IMR-90 (cell line): ENCODE measurements around the gene PHC3. TPM values are rescaled to one million over a fixed set of nuclear protein-coding genes. Genes with fewer than 3 reads are reported as not detected.

Experiments used
- ATAC-seq: fragments of 200-7000 bp; cut with Tn5 transposase; 2 replicates; pipeline ENCODE4 v1.9.1; 2020; ENCODE audit warnings: low read depth, mild to moderate bottlenecking, moderate library complexity
- BruUV-seq: library from RNA; stranded (reverse); fragments of 400-500 nt; replicated peaks from 2 replicates; lab custom pipeline; 2021; lab: Mats Ljungman, UMichigan
- CTCF ChIA-PET: fragments of 300-600 bp; formaldehyde crosslinking; extraction: SDS; loops from one replicate; lab custom pipeline; 2021; ENCODE audit warnings: antibody characterized with exemption; lab: Yijun Ruan, JAX
- POLR2A ChIA-PET: fragments of 300-600 bp; sonication (Branson Sonifier 250); formaldehyde crosslinking; loops from one replicate; lab custom pipeline; 2022; ENCODE audit warnings: antibody characterized with exemption; ENCODE audit not compliant: unreplicated experiment; lab: Charles Lee
- DNase-seq: peaks from one replicate; pipeline ENCODE4 v3.0.0; 2013
- H2AFZ ChIP-seq: replicated peaks from 2 replicates; pipeline ENCODE3; 2013; ENCODE audit warnings: low read length, mild to moderate bottlenecking; ENCODE audit not compliant: poor library complexity
- H2AK5ac ChIP-seq: 2 replicates; pipeline ENCODE4 v1.6.1; 2013; ENCODE audit warnings: low read depth, low read length, inconsistent platforms
- H2AK9ac ChIP-seq: replicated peaks from 2 replicates; pipeline ENCODE3; 2013; ENCODE audit warnings: mild to moderate bottlenecking, low read depth, low read length, moderate library complexity; ENCODE audit not compliant: poor library complexity
- H2BK120ac ChIP-seq: 2 replicates; pipeline ENCODE4 v1.6.1; 2013; ENCODE audit warnings: low read depth, low read length, inconsistent platforms
- H2BK15ac ChIP-seq: 3 replicates; pipeline ENCODE4 v1.6.1; 2013; ENCODE audit warnings: low read depth, low read length, inconsistent platforms
- H2BK20ac ChIP-seq: 2 replicates; pipeline ENCODE4 v1.6.1; 2013; ENCODE audit warnings: low read depth, mild to moderate bottlenecking, inconsistent platforms, low read length, moderate library complexity
- H2BK5ac ChIP-seq: 2 replicates; pipeline ENCODE4 v1.6.1; 2013; ENCODE audit warnings: mild to moderate bottlenecking, low read depth, low read length, inconsistent platforms; ENCODE audit not compliant: poor library complexity, severe bottlenecking
- H3K14ac ChIP-seq: replicated peaks from 2 replicates; pipeline ENCODE4 v1.6.1; 2013; ENCODE audit warnings: low read depth, low read length, inconsistent platforms
- H3K18ac ChIP-seq: 2 replicates; pipeline ENCODE4 v1.6.1; 2013; ENCODE audit warnings: low read depth, low read length, control low read depth
- H3K23ac ChIP-seq: 2 replicates; pipeline ENCODE4 v1.6.1; 2013; ENCODE audit warnings: low read depth, low read length, inconsistent platforms
- H3K27ac ChIP-seq: 2 replicates; pipeline ENCODE4 v1.5.1; 2013; ENCODE audit warnings: mild to moderate bottlenecking, control low read depth, low read length; ENCODE audit not compliant: insufficient read depth
- H3K27me3 ChIP-seq: 2 replicates; pipeline ENCODE4 v1.6.1; 2013; ENCODE audit warnings: low read length; ENCODE audit not compliant: control insufficient read depth, insufficient read depth
- H3K36me3 ChIP-seq: 2 replicates; pipeline ENCODE4 v1.6.1; 2013; ENCODE audit warnings: low read length, mixed read lengths; ENCODE audit not compliant: control insufficient read depth, insufficient read depth
- H3K4ac ChIP-seq: 2 replicates; pipeline ENCODE4 v1.6.1; 2013; ENCODE audit warnings: low read depth, low read length, inconsistent platforms
- H3K4me1 ChIP-seq: 2 replicates; pipeline ENCODE4 v1.6.1; 2013; ENCODE audit warnings: low read length, mixed read lengths; ENCODE audit not compliant: control insufficient read depth, insufficient read depth
- H3K4me2 ChIP-seq: 2 replicates; pipeline ENCODE4 v1.6.1; 2013; ENCODE audit warnings: low read depth, mild to moderate bottlenecking, control low read depth, low read length, moderate library complexity
- H3K4me3 ChIP-seq: 2 replicates; pipeline ENCODE4 v1.5.1; 2013; ENCODE audit warnings: low read depth, mild to moderate bottlenecking, control low read depth, low read length, moderate library complexity; ENCODE audit not compliant: insufficient read depth
- H3K56ac ChIP-seq: 2 replicates; pipeline ENCODE4 v1.6.1; 2013; ENCODE audit warnings: low read length, inconsistent platforms; ENCODE audit not compliant: insufficient read depth; ENCODE audit errors: extremely low read depth
- H3K79me1 ChIP-seq, 2 experiments: 2 replicates each; pipeline ENCODE4 v1.6.1; 2013; ENCODE audit warnings: low read length in 2 of 2, inconsistent platforms in 1 of 2, low read depth in 1 of 2
- H3K9ac ChIP-seq: 2 replicates; pipeline ENCODE4 v1.6.1; 2013; ENCODE audit warnings: low read depth, low read length, control low read depth
- H3K9me1 ChIP-seq: 2 replicates; pipeline ENCODE4 v1.6.1; 2013; ENCODE audit warnings: low read length, inconsistent platforms; ENCODE audit not compliant: insufficient read depth
- H3K9me3 ChIP-seq: 2 replicates; pipeline ENCODE4 v1.6.1; 2013; ENCODE audit warnings: low read length; ENCODE audit not compliant: control insufficient read depth, insufficient read depth
- H4K20me1 ChIP-seq: 2 replicates; pipeline ENCODE4 v1.6.1; 2013; ENCODE audit warnings: low read length, inconsistent platforms; ENCODE audit not compliant: insufficient read depth
- H4K5ac ChIP-seq: 2 replicates; pipeline ENCODE4 v1.6.1; 2013; ENCODE audit warnings: mild to moderate bottlenecking, low read depth, low read length, control low read depth
- H4K8ac ChIP-seq, 2 experiments: 2 replicates each; pipeline ENCODE4 v1.6.1; 2013; ENCODE audit warnings: low read depth in 2 of 2, low read length in 2 of 2, control low read depth in 1 of 2, inconsistent platforms in 1 of 2
- H4K91ac ChIP-seq: 2 replicates; pipeline ENCODE4 v1.6.1; 2013; ENCODE audit warnings: low read depth, low read length, inconsistent platforms; ENCODE audit not compliant: insufficient read depth
- CEBPB ChIP-seq: IDR thresholded peaks from 2 replicates; pipeline ENCODE4 v1.6.1; 2012; ENCODE audit warnings: low read depth, low read length, improper control_type of control experiment
- MAFK ChIP-seq: IDR thresholded peaks from 2 replicates; pipeline ENCODE4 v1.6.1; 2012; ENCODE audit warnings: low read depth, low read length, improper control_type of control experiment
- WGBS, 2 experiments: methylation state at CpG; one replicate each; pipeline versions ENCODE4 v1.1.5 to v1.1.7; 2013; ENCODE audit warnings: missing lambda C conversion rate in 2 of 2; ENCODE audit not compliant: insufficient read length in 1 of 2; ENCODE audit errors: extremely low coverage in 2 of 2; 5-methylcytosine and 5-hydroxymethylcytosine counted together
- dilution Hi-C: fragments of 300-500 bp; cut with HindIII; formaldehyde crosslinking; loops from one replicate; pipeline ENCODE4 v1.14.3; 2018; ENCODE audit warnings: low sequenced_read_pairs; ENCODE audit not compliant: unreplicated experiment
- in situ Hi-C: fragments of 300-500 bp; cut with MboI; formaldehyde crosslinking; loops from 3 replicates; pipeline ENCODE4 v1.14.3; 2019; ENCODE audit warnings: low sequenced_read_pairs, inconsistent platforms, mixed read lengths
- intact Hi-C: fragments of 100-400 bp; cut with micrococcal nuclease; formaldehyde crosslinking; loops from 2 replicates; pipeline ENCODE4 v1.10.0; 2022
- polyA plus RNA-seq, 3 experiments: library from polyadenylated mRNA; depleted of rRNA; stranded (reverse); fragments of >200 nt; gene quantifications; 2 replicates each; pipeline ENCODE4 v1.2.3, GENCODE V29; 2012; ENCODE audit warnings: low replicate concordance in 1 of 3
- total RNA-seq: library from RNA; depleted of rRNA; stranded (reverse); fragments of >200 nt; gene quantifications from 2 replicates; pipeline ENCODE4 v1.2.3, GENCODE V29; 2012

Gene PHC3
- total and polyA plus RNA-seq, 2 of the 4 experiments (the other 2 are of a cell fraction), result 18.3 to 26.3 TPM

GRCh38 chr3:170107941-170108340 lies 73.6 kb downstream of the PHC3 start:
- ChIA-PET POLR2A (no interaction called here), CTCF (no interaction called here)
- Histone ChIP-seq H3K23ac (no peak overlapping the region), H2BK20ac (no peak overlapping the region), H3K4ac (no peak overlapping the region), H4K8ac (no peak overlapping the region), H4K20me1 (no peaks in the 10 kb centered on the region), H3K4me2 (no peak overlapping the region), H3K14ac (no peak overlapping the region), H3K4me3 (no peak overlapping the region), H3K18ac (no peak overlapping the region), H3K9me1 (0 out of 2 replicates have a peak, but pooled peaks cover 3% of the 10 kb centered on the region), H4K91ac (no peak overlapping the region), H4K5ac (no peak overlapping the region), H2BK120ac (no peak overlapping the region), H2BK15ac (no peak overlapping the region), H3K27ac (no peak overlapping the region), H3K36me3 (peaks cover 13% of the 10 kb centered on the region), H3K9ac (no peak overlapping the region), H2AFZ (no peak overlapping the region), H2BK5ac (no peak overlapping the region), H3K79me1 (peaks cover 13 to 15% of the 10 kb centered on the region in 2 experiments; a peak in 3 of 4 replicates), H2AK5ac (no peak overlapping the region), H3K9me3 (no peaks in the 10 kb centered on the region), H3K4me1 (no peaks in the 10 kb centered on the region), H3K56ac (no peak overlapping the region), H3K27me3 (no peaks in the 10 kb centered on the region), H2AK9ac (no peak overlapping the region)
- ATAC-seq (no peak), DNase-seq (no peak)
- no TSS peak for BruUV-seq
- TF ChIP-seq MAFK, result no peak
- peak; percentile 26; the same call in 1 of the 2 replicates for TF ChIP-seq CEBPB
- WGBS, 2 experiments, result no CpG with 5 or more reads among the region's 1 CpG
- in situ Hi-C loops, result no loop called here
- intact Hi-C loops, result no loop called here
- dilution Hi-C loops, result no loop called here
